Neural progenitor cell (in vitro differentiated cells): ENCODE data around the gene ACY1. TPM values are rescaled to one million over a fixed set of nuclear protein-coding genes. Genes with fewer than 3 reads are reported as not detected.
A peak's percentile ranks its signal among the peaks of the same experiment; 100 is the strongest.

Experiments
- DNase-seq: peaks from one replicate; pipeline ENCODE4 v3.0.0-alpha.2; 2016; ENCODE audit warnings: low spot score
- H2AFZ ChIP-seq: fragments of 200-600 bp; sonication (generic); replicated peaks from 2 replicates; pipeline ENCODE4 v1.6.1; 2016; ENCODE audit warnings: antibody characterized with exemption
- H3F3A ChIP-seq: fragments of 200-600 bp; sonication (generic); 2 replicates; pipeline ENCODE4 v1.6.1; 2016; ENCODE audit warnings: antibody characterized with exemption, low read depth
- H3K27ac ChIP-seq: fragments of 200-600 bp; sonication (generic); 2 replicates; pipeline ENCODE4 v1.5.1; 2016; ENCODE audit warnings: mild to moderate bottlenecking
- H3K27me3 ChIP-seq: fragments of 200-600 bp; sonication (generic); 2 replicates; pipeline ENCODE4 v1.6.1; 2016; ENCODE audit warnings: mild to moderate bottlenecking, moderate library complexity
- H3K36me3 ChIP-seq: fragments of 200-600 bp; sonication (generic); 2 replicates; pipeline ENCODE4 v1.5.1; 2016
- H3K4me1 ChIP-seq: fragments of 200-600 bp; sonication (generic); 2 replicates; pipeline ENCODE4 v1.6.1; 2016; ENCODE audit warnings: mixed run types
- H3K4me2 ChIP-seq: fragments of 200-600 bp; sonication (generic); 2 replicates; pipeline ENCODE4 v1.6.1; 2016
- H3K4me3 ChIP-seq: fragments of 200-600 bp; sonication (generic); 2 replicates; pipeline ENCODE4 v1.5.1; 2016
- H3K79me2 ChIP-seq: fragments of 200-600 bp; sonication (generic); 2 replicates; pipeline ENCODE4 v1.6.1; 2016; ENCODE audit warnings: low read depth
- H3K9ac ChIP-seq: fragments of 200-600 bp; sonication (generic); 2 replicates; pipeline ENCODE4 v1.6.1; 2016
- H3K9me3 ChIP-seq: fragments of 200-600 bp; sonication (generic); 2 replicates; pipeline ENCODE4 v1.5.1; 2016; ENCODE audit warnings: low read depth
- H4K20me1 ChIP-seq: fragments of 200-600 bp; sonication (generic); 2 replicates; pipeline ENCODE4 v1.6.1; 2016; ENCODE audit warnings: low read depth
- H3K27ac Mint-ChIP-seq: 3 replicates; pipeline ENCODE4 v1.8.0; 2021; ENCODE audit warnings: mixed read lengths
- H3K27me3 Mint-ChIP-seq: 2 replicates; pipeline ENCODE4 v1.8.0; 2022; ENCODE audit warnings: low read depth, mild to moderate bottlenecking, inconsistent platforms, moderate library complexity, mixed read lengths; ENCODE audit not compliant: insufficient read depth
- H3K36me3 Mint-ChIP-seq: 3 replicates; pipeline ENCODE4 v1.8.0; 2021; ENCODE audit warnings: mixed read lengths
- H3K4me1 Mint-ChIP-seq: 3 replicates; pipeline ENCODE4 v1.8.0; 2021; ENCODE audit warnings: mixed read lengths
- H3K4me3 Mint-ChIP-seq: 3 replicates; pipeline ENCODE4 v1.8.0; 2021; ENCODE audit warnings: mild to moderate bottlenecking, moderate library complexity, mixed read lengths
- H3K9me3 Mint-ChIP-seq: 3 replicates; pipeline ENCODE4 v1.8.0; 2020; ENCODE audit warnings: mixed read lengths
- EZH2 ChIP-seq: fragments of 200-600 bp; sonication (generic); IDR thresholded peaks from 2 replicates; pipeline ENCODE4 v1.6.1; 2017; ENCODE audit warnings: antibody characterized with exemption, mild to moderate bottlenecking, moderate library complexity
- EZH2phosphoT487 ChIP-seq: fragments of 200-600 bp; sonication (generic); IDR thresholded peaks from 2 replicates; pipeline ENCODE4 v1.6.1; 2017; ENCODE audit warnings: antibody characterized with exemption
- total RNA-seq: library from RNA; depleted of rRNA; stranded (reverse); fragments of >200 nt; gene quantifications from 2 replicates; pipeline ENCODE4 v1.2.3, GENCODE V29; 2015; ENCODE audit warnings: low replicate concordance
- TF ChIP-seq, protein P1 (sequence below): fragments of 200-600 bp; sonication (generic); IDR thresholded peaks from 2 replicates; pipeline ENCODE4 v1.5.1; 2017; ENCODE audit warnings: antibody characterized with exemption, mild to moderate bottlenecking

ACY1 gene
- total RNA-seq, 1 donor from 2014 or later, result 17.3 TPM

DNA sequence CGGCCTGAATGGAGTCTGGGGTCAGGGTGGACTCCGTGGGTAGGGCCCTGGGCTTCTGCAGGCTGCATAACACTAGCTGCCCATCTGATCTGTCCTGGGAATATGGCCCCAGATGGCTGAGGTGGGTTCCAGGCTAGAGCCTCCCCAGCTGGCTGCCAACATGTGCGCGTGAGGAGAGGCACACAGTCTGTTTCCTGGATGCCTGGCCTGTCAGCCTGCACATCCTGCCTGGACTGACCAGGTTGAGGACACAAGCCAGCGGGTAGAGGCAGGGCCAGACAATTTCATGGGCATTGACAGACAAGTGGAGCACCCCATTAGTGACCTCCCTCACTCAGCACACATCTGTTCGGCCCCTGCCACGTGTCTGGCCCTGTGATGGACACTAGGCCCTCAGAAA is 42.1 kb downstream of the ACY1 start:
- peaks cover 25% of the 10 kb centered on the region for H3K4me1 ChIP-seq
- no peak overlapping the region for H3K4me3 ChIP-seq
- H3K27me3 ChIP-seq, result no peaks in the 10 kb centered on the region
- no peaks in the 10 kb centered on the region for H3K9me3 ChIP-seq
- H3K27ac ChIP-seq, result no peak overlapping the region
- H3K9ac ChIP-seq, result no peak overlapping the region
- H3K79me2 ChIP-seq, result no peaks in the 10 kb centered on the region
- peaks cover 2% of the 10 kb centered on the region for H3K27me3 Mint-ChIP-seq
- no peak overlapping the region for H3K4me2 ChIP-seq
- DNase-seq, result no peak
- no peaks in the 10 kb centered on the region for H3K36me3 ChIP-seq
- H3F3A ChIP-seq, result no peaks in the 10 kb centered on the region
- no peaks in the 10 kb centered on the region for H4K20me1 ChIP-seq
- H3K4me3 Mint-ChIP-seq, result no peak overlapping the region
- no peaks in the 10 kb centered on the region for H3K36me3 Mint-ChIP-seq
- H3K27ac Mint-ChIP-seq, result peak overlapping the region; percentile 69
- no peak overlapping the region for H2AFZ ChIP-seq
- TF ChIP-seq, protein P1, sequence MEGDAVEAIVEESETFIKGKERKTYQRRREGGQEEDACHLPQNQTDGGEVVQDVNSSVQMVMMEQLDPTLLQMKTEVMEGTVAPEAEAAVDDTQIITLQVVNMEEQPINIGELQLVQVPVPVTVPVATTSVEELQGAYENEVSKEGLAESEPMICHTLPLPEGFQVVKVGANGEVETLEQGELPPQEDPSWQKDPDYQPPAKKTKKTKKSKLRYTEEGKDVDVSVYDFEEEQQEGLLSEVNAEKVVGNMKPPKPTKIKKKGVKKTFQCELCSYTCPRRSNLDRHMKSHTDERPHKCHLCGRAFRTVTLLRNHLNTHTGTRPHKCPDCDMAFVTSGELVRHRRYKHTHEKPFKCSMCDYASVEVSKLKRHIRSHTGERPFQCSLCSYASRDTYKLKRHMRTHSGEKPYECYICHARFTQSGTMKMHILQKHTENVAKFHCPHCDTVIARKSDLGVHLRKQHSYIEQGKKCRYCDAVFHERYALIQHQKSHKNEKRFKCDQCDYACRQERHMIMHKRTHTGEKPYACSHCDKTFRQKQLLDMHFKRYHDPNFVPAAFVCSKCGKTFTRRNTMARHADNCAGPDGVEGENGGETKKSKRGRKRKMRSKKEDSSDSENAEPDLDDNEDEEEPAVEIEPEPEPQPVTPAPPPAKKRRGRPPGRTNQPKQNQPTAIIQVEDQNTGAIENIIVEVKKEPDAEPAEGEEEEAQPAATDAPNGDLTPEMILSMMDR, result no peak
- TF ChIP-seq EZH2 (no peak), EZH2phosphoT487 (no peak)
- H3K9me3 Mint-ChIP-seq, result no peaks in the 10 kb centered on the region
- H3K4me1 Mint-ChIP-seq, result peaks cover 46% of the 10 kb centered on the region

DNA sequence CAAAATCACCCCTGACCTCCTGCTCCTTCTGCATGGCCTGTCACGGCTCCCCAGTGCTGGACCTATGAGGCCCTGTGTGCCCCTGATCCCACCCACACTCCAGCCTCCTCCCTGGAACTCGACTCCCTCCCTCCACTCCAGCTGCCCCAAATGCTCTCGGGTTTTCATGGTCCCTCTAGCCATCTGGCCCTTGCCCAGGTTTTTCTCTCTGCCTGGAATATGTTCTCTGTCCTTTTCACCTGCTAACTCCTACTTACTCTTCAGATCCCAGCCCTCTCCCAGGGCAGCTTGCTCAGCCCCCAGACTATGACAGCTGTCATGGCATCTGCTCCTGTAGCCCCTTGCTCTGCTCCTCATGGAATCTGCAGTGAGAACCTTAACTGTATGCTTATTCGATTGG is 42.7 kb downstream of the ACY1 start:
- no peaks in the 10 kb centered on the region for H3F3A ChIP-seq
- H3K9me3 ChIP-seq, result no peaks in the 10 kb centered on the region
- no peak for TF ChIP-seq EZH2phosphoT487
- TF ChIP-seq EZH2, result no peak
- TF ChIP-seq, protein P1, result no peak
- no peaks in the 10 kb centered on the region for H3K27me3 ChIP-seq
- peak; percentile 36 for DNase-seq
- no peak overlapping the region for H3K4me2 ChIP-seq
- no peaks in the 10 kb centered on the region for H4K20me1 ChIP-seq
- no peak overlapping the region for H3K4me3 Mint-ChIP-seq
- H3K27ac Mint-ChIP-seq, result no peak overlapping the region
- no peaks in the 10 kb centered on the region for H3K36me3 Mint-ChIP-seq
- no peak overlapping the region for H2AFZ ChIP-seq
- H3K36me3 ChIP-seq, result no peaks in the 10 kb centered on the region
- no peak overlapping the region for H3K27ac ChIP-seq
- H3K9ac ChIP-seq, result no peak overlapping the region
- no peak overlapping the region for H3K4me3 ChIP-seq
- H3K79me2 ChIP-seq, result no peaks in the 10 kb centered on the region
- peaks cover 3% of the 10 kb centered on the region for H3K27me3 Mint-ChIP-seq
- H3K4me1 ChIP-seq, result peaks cover 25% of the 10 kb centered on the region
- H3K4me1 Mint-ChIP-seq, result peaks cover 44% of the 10 kb centered on the region
- no peaks in the 10 kb centered on the region for H3K9me3 Mint-ChIP-seq

DNA sequence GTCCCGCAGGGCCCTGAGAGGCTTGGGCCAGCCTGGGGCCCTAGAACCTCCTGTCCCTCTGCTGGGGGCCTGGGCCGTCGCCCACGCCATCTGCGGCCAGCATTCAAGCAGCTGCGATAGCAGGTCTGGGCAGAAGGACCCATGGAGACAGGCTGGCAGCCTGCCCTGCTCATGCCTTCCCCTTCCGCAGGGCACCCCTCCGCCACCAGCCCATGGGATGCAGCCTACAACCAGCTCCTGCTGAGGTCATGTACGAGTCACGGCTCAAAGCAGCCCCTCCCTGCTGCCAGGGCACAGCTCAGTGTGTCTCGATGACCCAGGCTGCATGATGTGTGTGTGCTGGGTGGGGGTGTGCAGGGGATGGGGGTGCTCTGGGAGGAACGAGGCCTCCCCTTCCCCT is 45.2 kb downstream of the ACY1 start:
- H3K9me3 Mint-ChIP-seq, result no peaks in the 10 kb centered on the region
- H3K36me3 ChIP-seq, result no peaks in the 10 kb centered on the region
- no peaks in the 10 kb centered on the region for H3K27me3 ChIP-seq
- peaks cover 41% of the 10 kb centered on the region for H3K4me1 Mint-ChIP-seq
- H3K4me2 ChIP-seq, result no peak overlapping the region
- H3K4me3 Mint-ChIP-seq, result no peak overlapping the region
- H3K4me1 ChIP-seq, result peaks cover 30% of the 10 kb centered on the region
- TF ChIP-seq EZH2phosphoT487 (no peak), EZH2 (no peak)
- TF ChIP-seq, protein P1, result no peak
- H4K20me1 ChIP-seq, result no peaks in the 10 kb centered on the region
- no peaks in the 10 kb centered on the region for H3K36me3 Mint-ChIP-seq
- H3K4me3 ChIP-seq, result no peak overlapping the region
- H3K9me3 ChIP-seq, result no peaks in the 10 kb centered on the region
- H3K79me2 ChIP-seq, result no peaks in the 10 kb centered on the region
- DNase-seq, result no peak
- no peak overlapping the region for H2AFZ ChIP-seq
- no peak overlapping the region for H3K27ac ChIP-seq
- no peaks in the 10 kb centered on the region for H3F3A ChIP-seq
- H3K27ac Mint-ChIP-seq, result no peak overlapping the region
- peaks cover 8% of the 10 kb centered on the region for H3K27me3 Mint-ChIP-seq
- H3K9ac ChIP-seq, result no peak overlapping the region

DNA sequence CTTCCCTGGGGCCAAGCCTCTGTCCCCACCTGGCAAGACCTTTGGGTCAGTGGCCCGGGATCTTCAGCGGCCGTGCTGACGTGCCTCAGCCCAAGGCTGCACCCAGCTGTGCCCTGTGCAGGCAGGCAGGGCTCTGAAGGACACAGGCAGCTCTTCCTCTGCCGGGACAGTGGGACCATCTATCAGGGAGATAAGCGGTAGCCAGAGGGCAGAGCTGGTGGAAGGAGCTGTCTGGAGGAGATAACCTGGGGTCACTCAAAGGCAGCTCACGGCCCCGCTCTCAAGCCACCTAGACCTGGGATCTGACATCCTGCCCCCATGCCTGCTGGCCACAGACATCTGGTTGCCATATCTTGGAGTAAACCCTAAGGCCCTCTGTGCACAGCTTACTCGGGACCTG is 45.7 kb downstream of the ACY1 start:
- Histone ChIP-seq H3K27ac (no peak overlapping the region), H3K4me1 (peaks cover 29% of the 10 kb centered on the region), H3K9me3 (no peaks in the 10 kb centered on the region), H4K20me1 (no peaks in the 10 kb centered on the region), H3K9ac (no peak overlapping the region), H3K4me2 (no peak overlapping the region), H3K27me3 (no peaks in the 10 kb centered on the region), H3K4me3 (no peak overlapping the region), H2AFZ (no peak overlapping the region), H3F3A (no peaks in the 10 kb centered on the region), H3K79me2 (no peaks in the 10 kb centered on the region), H3K36me3 (no peaks in the 10 kb centered on the region)
- no peaks in the 10 kb centered on the region for H3K9me3 Mint-ChIP-seq
- H3K36me3 Mint-ChIP-seq, result no peaks in the 10 kb centered on the region
- H3K27me3 Mint-ChIP-seq, result peaks cover 8% of the 10 kb centered on the region
- peaks cover 41% of the 10 kb centered on the region for H3K4me1 Mint-ChIP-seq
- H3K4me3 Mint-ChIP-seq, result no peak overlapping the region
- H3K27ac Mint-ChIP-seq, result no peak overlapping the region
- TF ChIP-seq EZH2 (no peak), EZH2phosphoT487 (no peak)
- TF ChIP-seq, protein P1, result no peak
- DNase-seq, result no peak
